PFSK-1 (cell line): Measurements from ENCODE around the gene SNAI1.

Experiments
- FOXP2 ChIP-seq: optimal IDR thresholded peaks from 2 replicates; pipeline ENCODE3; 2011; ENCODE audit warnings: borderline replicate concordance, control low read depth, inconsistent platforms; ENCODE audit not compliant: insufficient read depth; ENCODE audit errors: extremely low read length, extremely low read depth
- POLR2AphosphoS5 ChIP-seq: IDR thresholded peaks from 2 replicates; pipeline ENCODE4 v1.6.1; 2012; ENCODE audit warnings: low read depth, mild to moderate bottlenecking, control low read depth, low read length, moderate library complexity
- SIN3A ChIP-seq: IDR thresholded peaks from 2 replicates; pipeline ENCODE4 v1.6.1; 2012; ENCODE audit warnings: mild to moderate bottlenecking, low read length, moderate library complexity, borderline replicate concordance; ENCODE audit not compliant: insufficient read depth
- TAF1 ChIP-seq: IDR thresholded peaks from 2 replicates; pipeline ENCODE4 v1.6.1; 2012; ENCODE audit warnings: low read length, control low read depth, borderline replicate concordance; ENCODE audit not compliant: insufficient read depth
- TF ChIP-seq, protein P1 (sequence below), 2 experiments: IDR thresholded peaks; 2 replicates each; pipeline versions ENCODE4 v1.6.1 to v1.8.0; 2011 to 2012; ENCODE audit warnings: low read depth in 2 of 2, low read length in 2 of 2, control low read depth in 1 of 2, inconsistent platforms in 1 of 2, mild to moderate bottlenecking in 1 of 2, moderate library complexity in 1 of 2; ENCODE audit not compliant: insufficient read depth in 1 of 2

The SNAI1 gene

DNA sequence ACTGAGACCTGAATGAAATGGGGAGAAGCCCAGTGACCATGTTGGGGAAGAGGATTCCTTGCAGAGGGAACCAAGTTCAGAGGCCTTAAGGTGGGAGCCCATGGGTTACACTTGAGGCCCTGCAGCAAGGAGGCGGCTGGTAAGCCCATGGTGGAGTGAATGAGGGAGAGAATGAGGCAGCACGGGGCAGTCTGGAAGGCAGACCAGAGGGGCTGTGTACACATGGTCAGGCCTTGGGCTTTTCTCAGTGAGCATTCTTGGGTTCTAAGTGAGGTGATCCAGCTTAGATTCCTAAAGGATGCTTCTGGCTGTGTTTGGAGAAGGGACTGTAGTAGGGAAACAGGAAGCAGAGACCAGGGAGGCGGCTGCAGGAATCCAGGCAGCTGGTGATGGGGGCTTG, 27.6 kb upstream of the SNAI1 start:
- TF ChIP-seq, protein P1, sequence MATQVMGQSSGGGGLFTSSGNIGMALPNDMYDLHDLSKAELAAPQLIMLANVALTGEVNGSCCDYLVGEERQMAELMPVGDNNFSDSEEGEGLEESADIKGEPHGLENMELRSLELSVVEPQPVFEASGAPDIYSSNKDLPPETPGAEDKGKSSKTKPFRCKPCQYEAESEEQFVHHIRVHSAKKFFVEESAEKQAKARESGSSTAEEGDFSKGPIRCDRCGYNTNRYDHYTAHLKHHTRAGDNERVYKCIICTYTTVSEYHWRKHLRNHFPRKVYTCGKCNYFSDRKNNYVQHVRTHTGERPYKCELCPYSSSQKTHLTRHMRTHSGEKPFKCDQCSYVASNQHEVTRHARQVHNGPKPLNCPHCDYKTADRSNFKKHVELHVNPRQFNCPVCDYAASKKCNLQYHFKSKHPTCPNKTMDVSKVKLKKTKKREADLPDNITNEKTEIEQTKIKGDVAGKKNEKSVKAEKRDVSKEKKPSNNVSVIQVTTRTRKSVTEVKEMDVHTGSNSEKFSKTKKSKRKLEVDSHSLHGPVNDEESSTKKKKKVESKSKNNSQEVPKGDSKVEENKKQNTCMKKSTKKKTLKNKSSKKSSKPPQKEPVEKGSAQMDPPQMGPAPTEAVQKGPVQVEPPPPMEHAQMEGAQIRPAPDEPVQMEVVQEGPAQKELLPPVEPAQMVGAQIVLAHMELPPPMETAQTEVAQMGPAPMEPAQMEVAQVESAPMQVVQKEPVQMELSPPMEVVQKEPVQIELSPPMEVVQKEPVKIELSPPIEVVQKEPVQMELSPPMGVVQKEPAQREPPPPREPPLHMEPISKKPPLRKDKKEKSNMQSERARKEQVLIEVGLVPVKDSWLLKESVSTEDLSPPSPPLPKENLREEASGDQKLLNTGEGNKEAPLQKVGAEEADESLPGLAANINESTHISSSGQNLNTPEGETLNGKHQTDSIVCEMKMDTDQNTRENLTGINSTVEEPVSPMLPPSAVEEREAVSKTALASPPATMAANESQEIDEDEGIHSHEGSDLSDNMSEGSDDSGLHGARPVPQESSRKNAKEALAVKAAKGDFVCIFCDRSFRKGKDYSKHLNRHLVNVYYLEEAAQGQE (IDR thresholded peaks at IDR 0.05; ENCODE audit: insufficient read depth in 1 of 2, low read depth in 2 of 2, low read length in 2 of 2), result no peak
- TF ChIP-seq FOXP2 (no peak), POLR2AphosphoS5 (no peak), TAF1 (no peak), SIN3A (no peak)

DNA sequence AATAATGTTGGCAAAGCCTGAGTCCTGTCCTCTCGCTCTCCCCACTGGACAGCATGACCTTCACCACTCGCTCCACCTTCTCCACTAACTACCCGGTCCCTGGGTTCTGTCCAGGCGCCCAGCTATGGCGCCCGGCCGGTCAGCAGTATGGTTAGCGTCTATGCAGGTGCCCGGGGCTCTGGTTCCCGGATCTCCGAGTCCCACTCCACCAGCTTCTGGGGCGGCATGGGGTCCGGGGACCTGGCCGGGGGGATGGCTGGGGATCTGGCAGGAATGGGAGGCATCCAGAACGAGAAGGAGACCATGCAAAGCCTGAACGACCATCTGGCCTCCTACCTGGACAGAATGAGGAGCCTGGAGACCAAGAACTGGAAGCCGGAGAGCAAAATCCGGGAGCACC, 26.1 kb upstream of the SNAI1 start:
- no peak for TF ChIP-seq POLR2AphosphoS5
- TF ChIP-seq FOXP2, result no peak
- no peak for TF ChIP-seq TAF1

DNA sequence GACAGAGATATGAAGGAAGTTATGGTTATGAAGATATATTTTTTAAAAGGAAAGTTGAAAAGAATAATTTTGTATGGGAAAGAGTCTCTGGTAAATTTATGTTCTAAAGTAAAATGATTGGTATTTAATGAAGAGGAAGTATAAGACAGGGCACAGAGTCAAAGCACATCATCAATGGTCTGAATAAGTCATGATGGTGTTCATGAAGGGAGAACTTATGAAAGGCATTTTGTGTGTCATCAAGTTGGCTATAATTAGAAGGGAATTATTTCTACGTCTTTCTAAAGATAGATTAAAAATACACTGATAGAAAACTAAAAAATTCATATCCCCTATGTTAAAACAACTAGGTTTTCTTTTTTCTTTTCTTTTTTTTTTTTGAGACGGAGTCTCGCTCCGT, 21.4 kb upstream of the SNAI1 start:
- TF ChIP-seq FOXP2 (no peak), TAF1 (no peak), SIN3A (no peak), POLR2AphosphoS5 (no peak)
- TF ChIP-seq, protein P1 (IDR thresholded peaks at IDR 0.05; ENCODE audit: insufficient read depth in 1 of 2, low read depth in 2 of 2, low read length in 2 of 2), result no peak

DNA sequence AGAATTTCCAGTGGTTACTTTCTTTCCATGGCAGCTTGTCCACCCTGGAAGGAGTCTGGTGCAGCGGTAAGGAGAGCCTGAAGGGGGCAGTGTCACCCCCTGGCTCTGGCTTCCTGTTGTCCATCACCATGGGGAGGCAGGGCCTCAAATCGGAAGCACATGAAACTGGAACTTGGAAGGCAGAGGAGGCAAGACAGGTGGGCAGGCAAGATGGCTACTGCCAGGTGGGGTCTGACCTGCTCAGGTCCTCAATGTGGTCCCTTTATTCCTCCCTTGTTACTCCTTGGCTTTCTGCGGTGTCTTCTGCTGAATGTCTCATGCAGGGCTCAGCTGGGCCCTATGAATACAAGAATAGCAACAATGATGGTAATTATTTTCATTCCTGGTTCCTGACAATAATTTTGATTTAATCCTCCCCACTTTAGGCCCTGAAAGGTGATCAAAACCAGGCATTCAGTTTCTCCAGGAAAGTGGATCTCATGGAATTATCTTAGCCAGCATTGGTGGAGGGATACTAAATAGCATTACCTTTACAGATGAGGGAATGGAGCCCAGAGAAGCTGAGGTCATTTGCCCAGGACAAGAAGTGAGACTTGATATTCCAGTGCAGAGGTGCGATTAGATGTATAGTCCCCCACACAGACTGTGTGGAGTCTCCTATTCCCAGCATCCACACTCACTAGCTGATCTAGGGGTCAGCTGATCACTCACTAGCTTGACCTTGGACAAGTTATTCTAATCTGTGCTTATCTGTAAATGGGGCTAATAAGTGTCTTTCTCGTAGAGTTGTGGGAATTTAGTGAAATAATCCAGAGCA, 17.6 kb upstream of the SNAI1 start:
- TF ChIP-seq SIN3A (no peak), FOXP2 (peak; percentile 40)

DNA sequence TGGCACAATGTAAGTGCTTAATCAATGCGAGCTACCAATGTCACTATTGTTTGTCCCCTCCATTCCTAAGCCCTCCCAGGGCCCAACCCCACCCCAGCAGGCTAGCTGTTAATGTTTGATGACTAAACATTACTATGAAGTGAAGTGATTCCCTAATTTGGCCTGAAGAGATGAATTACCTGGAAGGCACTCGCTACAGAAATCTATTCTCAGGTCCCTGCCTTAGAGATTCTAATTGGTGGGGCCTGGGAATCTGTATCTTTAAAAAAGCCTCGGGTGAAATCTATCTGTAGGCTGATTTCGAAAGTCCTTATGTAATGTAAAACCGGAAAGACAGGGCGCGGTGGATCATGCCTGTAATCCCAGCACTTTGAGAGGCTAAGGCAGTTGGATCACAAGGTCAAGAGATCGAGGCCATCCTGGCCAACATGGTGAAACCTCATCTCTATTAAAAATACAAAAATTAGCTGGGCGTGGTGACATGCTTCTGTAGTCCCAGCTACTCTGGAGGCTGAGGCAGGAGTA, 16.9 kb upstream of the SNAI1 start:
- TF ChIP-seq FOXP2 (no peak), TAF1 (no peak), POLR2AphosphoS5 (no peak), SIN3A (no peak)
- TF ChIP-seq, protein P1 (IDR thresholded peaks at IDR 0.05; ENCODE audit: insufficient read depth in 1 of 2, low read depth in 2 of 2, low read length in 2 of 2), result no peak

DNA sequence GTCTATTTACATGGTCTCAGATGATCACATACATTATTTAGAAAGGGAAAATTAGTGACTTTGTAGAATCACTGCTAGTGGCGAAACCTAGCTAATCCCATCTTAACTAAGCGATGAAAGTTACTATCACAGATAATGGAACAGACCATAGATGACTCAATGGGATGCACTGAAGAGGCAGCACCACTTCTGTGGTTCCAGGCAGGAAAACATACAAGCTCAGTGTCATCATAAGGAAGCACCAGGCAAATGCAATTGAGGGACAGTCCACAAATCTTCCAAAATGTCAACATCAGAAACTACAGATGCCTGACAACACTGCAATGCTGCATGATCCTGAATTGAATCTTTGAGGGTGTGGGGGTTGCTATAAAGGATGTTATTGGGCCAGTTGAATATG, 15.9 kb upstream of the SNAI1 start:
- TF ChIP-seq POLR2AphosphoS5, result no peak
- no peak for TF ChIP-seq FOXP2
- no peak for TF ChIP-seq SIN3A
- TF ChIP-seq, protein P1 (IDR thresholded peaks at IDR 0.05; ENCODE audit: insufficient read depth in 1 of 2, low read depth in 2 of 2, low read length in 2 of 2), result no peak
- TF ChIP-seq TAF1, result no peak
